ENCODE measurements around the gene CHSY1.

GRCh38 chr15:101137312-101137940 lies 114.4 kb downstream of the CHSY1 start:
- TF ChIP-seq POLR2A (IDR thresholded peaks at IDR 0.05), result no peak
- no peak for TF ChIP-seq CTCF (IDR thresholded peaks at IDR 0.05)
